ENCODE measurements around the gene CCL27.

Gene CCL27

DNA sequence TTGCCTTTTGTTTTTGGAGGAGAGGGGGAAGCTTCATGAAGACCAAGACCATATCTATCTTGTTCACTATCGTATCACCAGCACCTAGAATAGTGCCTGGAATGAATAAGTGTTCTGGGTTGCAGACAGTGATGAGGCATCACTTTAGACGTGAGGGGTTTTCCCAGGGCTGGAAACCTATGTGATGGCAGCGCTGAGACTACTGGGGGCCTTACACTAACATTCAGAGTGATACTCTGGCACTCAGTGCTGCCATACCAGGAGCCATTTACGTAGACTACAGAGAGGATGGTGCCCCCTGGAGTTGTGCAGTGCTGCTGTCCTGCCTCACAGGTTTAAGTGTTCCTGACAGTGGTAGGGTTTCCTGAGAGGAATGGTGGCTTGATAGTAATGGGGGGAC is 21.7 kb upstream of the CCL27 start:
- FAIRE-seq = no peak

DNA sequence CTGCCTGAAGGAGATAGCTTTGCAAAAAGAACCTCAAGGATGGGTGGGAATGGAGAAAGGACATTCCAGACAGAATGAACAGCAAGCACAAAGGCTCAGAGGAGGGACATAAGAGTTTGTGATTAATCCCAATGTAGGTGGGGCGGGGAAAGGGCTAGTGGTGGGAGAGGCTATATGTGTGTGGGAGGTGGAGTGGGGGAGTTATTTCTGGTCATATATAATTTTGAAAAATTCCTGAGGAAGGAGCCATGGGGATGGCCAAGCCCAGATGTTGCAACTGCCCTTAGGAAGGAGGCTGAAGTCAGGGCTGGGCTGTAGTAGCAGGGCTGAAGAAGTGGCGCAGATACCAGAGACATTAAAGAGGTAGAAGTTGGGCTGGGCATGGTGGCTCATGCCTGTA is 13.4 kb upstream of the CCL27 start:
- FAIRE-seq = no peak

DNA sequence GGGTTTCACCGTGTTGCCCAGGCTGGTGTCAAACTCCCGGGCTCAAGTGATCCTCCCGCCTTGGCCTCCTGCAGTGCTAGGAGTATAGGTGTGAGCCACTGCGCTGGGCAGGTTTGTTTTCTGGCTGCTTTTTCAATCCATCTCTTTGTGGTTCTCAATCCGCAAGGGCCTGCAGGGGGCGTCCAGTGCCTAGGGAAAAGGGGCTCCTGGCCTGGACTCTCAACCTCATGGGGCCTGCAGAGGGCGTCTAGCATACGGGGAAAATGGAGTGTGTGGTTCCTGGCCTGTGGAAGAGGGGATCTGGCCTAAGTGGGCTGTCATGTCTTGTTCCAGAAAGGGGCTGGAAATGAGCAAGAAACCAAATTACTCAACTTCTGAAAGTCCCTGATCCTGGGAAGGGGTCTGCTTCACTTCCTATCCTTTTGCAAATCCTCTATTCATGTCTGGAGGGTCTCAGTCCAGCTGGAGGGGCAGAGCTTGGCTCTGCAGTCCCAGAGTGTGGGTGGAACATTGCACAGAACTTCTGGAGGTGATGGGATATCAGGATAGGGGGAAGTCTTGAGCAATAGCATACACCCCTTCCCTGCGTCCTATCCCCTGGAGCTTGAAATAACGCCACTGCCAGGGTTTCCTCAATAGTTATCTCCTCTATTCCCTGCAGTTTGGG is 12.7 kb upstream of the CCL27 start:
- FAIRE-seq = no peak

GRCh38 chr9:34674440-34674839 is 12.0 kb upstream of the CCL27 start:
- FAIRE-seq = no peak

GRCh38 chr9:34671307-34671706 is 8.8 kb upstream of the CCL27 start:
- FAIRE-seq = no peak

- no peak for FAIRE-seq
Observed at GRCh38 chr9:34669809-34670562, 7.5 kb upstream of the CCL27 start.

DNA sequence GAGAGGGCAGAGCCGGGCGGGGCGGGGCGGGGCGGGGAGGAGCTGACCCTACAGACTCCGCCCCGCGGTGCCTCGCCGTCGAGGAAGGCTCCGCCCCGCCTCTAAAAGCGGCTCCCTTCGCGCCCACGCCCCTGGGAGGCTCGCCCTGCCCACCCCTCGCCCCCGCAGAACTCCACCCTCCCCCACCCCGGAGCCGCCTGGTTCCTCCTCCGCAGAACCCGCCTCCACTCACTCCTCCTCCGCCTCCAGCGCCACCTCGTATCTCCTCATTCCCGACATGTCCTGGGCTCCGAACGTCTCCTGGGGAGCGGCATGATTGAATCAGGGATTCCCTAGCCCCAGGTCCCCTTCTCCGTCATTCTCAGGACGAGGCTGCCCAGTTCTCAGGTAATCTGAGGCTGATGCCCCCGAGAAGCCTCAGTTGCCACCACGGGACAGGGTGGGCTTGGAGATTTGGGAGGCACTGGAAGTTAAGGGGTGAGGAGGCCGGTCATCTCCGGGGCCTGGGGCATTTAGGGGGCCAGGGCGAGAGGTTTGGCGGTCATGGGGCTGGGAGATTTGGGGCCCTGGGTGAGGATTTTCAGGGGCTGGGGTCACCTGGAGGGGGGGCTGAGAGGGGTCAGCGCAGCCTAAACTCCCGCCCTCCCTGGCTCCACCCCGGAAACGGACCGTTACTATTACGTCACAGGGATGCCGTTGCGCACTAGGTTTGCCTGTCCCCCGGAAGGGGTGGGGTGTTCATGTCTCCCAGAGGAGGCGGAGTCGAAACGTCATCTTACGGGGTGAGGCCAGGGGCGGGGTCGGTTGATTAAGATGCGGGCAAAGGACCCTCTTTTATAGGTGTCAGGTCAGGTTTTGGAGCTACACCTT is 3.2 kb upstream of the CCL27 start:
- peak; percentile 66 for FAIRE-seq

- no peak for FAIRE-seq
Observed at GRCh38 chr9:34665067-34665380, 2.6 kb upstream of the CCL27 start.

GRCh38 chr9:34664281-34665066 is 2.0 kb upstream of the CCL27 start:
- no peak for FAIRE-seq

DNA sequence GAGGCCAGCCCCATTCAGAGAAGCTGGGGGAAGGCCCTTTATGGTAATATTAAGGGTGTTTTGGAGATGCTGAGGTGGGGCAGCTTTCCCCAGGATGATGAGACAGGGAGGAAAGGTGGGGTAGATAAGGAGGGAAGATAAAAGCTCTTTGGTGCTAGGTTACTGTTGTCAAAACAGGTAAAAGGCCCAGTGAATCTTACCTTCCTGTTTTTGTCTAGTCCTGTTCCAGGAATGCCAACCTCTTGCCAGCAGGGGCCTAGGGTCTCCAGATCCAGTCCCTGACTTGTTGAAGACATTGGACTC is 797 bp upstream of the CCL27 start:
- FAIRE-seq = no peak

GRCh38 chr9:34659592-34660253 is 2.7 kb downstream of the CCL27 start:
- FAIRE-seq = no peak

DNA sequence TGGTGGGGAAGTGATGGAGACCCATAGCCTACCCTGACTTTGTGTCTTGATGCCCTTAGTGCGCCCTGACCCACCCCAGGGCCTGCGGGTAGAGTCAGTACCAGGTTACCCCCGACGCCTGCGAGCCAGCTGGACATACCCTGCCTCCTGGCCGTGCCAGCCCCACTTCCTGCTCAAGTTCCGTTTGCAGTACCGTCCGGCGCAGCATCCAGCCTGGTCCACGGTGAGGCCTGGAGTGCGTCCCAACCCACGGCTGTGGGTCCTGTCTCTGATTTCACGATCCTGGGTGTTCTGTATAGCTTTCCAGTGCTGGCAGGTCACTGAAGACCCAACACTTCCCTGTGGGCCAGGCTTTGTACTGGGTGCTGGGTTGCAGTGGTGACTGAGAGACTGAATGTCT is 4.0 kb downstream of the CCL27 start:
- no peak for FAIRE-seq

GRCh38 chr9:34656992-34657391 is 5.5 kb downstream of the CCL27 start:
- FAIRE-seq = no peak

DNA sequence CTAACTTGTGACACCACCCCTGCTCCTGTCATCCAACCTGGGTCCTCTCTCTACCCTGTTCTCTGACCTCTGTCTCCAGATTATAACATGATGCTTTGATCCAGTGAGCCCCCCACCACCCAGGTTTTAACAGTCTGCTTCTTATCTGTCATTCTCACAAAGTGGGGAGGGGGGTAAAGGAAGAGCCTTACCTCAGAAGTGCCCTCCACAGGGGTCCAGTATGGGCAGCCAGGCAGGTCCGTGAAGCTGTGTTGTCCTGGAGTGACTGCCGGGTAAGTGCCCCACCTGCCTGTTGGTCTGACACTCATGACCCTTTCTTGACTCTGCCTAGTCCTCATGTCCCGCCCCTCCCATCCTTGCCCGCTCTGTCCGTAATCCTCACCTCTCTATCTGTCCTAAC is 7.1 kb downstream of the CCL27 start:
- FAIRE-seq = no peak

- no peak for FAIRE-seq
Observed at GRCh38 chr9:34654323-34655051, 8.0 kb downstream of the CCL27 start.

DNA sequence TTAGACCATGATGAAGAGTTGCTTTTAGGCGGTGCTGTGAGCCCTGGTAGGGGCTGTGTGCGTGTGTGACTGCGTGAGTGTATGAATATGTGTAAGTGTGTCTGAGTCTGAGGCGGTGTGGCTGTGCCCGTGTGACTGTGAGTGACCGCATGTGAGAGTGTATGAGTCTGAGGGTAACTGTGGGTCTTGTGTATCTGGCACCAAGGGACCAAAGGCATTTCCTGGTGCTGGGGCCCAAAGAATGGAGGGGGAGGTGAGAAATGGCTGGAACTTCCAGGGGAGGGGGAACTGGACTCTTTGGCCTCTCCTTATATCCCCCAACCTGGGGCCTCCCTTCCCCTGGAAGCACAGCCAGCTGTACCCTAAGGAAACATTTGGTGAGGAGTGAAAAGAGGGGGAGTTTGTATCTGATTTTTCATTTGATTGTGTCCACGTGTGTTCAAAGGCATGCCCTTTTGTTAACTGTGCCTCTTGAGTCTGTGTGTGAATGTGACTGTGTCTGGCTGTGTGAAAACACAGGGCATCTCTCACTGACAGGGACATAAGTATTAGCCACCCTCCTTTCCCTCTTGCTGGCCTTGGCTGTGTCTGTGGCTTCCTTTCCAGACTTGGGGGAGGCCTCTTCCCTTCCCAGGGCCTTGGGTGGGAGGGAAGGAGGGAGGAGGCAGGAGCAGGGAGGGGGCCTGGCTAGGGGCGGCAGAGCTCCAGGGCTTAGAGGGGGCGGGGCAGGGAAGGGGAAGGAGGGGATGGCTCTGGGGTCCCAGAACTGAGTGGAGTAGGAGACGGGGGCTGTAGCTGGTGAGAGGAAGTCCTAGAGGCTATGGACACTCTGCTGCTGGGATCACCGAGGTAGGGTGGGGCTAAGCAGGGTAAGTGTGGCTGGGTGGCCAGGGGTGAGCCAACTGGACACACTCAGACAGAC is 9.0 kb downstream of the CCL27 start:
- FAIRE-seq = no peak

GRCh38 chr9:34652602-34653000 is 9.9 kb downstream of the CCL27 start:
- FAIRE-seq = no peak

DNA sequence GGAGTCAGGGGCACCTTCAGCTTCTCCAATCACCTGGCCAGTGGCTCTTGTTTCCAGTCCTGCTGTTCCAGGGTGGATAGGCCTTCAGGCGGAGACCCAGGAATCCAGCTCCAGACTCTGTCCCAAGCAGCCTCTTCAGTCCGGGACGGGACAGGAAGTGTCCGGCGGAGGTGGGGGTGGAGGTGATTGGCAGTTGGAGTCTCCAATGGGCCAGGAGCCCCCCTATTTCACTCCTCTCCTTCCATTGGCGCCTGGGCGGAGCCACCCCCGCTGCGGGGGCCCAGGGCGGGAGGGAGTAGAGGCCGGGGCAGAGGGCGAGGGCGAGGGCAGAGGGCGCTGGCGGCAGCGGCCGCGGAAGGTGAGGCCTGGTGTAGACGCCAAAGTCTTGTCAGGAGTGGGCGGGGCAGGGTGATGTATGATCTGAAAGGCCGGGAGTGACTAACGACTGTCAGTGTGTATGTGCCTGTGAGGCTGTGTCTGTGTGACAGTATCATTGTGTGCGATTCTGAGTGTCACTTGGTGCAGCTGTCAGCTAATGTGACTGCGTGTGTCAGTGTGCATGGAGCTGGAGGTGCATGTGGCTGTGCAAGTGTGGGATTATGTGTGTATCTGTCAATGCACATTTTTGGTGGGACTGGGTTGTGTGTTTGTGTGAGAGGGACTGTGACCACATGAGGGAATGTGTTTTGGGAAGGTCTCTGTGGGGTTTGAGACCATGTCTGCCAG is 10.4 kb downstream of the CCL27 start, which contains the start of gene IL11RA:
IL11RA (plus strand) TSS at position 310 of the 726 bp plus-strand sequence. CDS start 3,033 bp downstream, outside the sequence.
- no peak for FAIRE-seq

GRCh38 chr9:34651321-34651720 is 11.1 kb downstream of the CCL27 start:
- no peak for FAIRE-seq

- no peak for FAIRE-seq
Observed at GRCh38 chr9:34650816-34651215, 11.6 kb downstream of the CCL27 start.
